Activated CD8-positive, alpha-beta memory T cell treated with anti-CD3 and anti-CD28 coated beads for 48 hours (primary cell): ENCODE data around the gene SEMA3A.

ENCODE experiments used
- DNase-seq, 3 experiments: peaks; one replicate each; pipeline ENCODE4 v3.0.0-alpha.2; 2020; ENCODE audit warnings: low read depth in 2 of 3, low spot score in 2 of 3

SEMA3A gene

DNA sequence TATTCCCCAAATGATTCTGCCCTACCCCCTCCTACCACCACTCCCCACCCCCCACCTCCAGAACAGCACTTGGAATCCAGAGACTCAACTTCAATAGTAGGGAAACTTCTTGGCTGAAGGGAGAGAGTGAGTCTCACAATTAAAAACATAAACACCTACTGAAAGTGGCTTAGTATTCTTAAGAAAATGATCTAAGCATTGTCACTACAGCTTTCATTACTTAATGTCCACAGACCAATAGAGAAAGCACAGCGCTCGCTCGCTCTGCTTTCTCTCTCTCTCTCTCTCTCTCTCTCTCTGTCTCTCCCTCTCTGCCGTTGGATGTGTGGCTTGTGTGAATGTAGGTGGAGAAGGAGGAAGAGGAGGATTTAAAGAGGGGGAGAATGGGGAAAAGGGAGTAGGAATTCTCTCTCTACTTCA is 1.5 kb upstream of the SEMA3A start:
- no peak for DNase-seq

DNA sequence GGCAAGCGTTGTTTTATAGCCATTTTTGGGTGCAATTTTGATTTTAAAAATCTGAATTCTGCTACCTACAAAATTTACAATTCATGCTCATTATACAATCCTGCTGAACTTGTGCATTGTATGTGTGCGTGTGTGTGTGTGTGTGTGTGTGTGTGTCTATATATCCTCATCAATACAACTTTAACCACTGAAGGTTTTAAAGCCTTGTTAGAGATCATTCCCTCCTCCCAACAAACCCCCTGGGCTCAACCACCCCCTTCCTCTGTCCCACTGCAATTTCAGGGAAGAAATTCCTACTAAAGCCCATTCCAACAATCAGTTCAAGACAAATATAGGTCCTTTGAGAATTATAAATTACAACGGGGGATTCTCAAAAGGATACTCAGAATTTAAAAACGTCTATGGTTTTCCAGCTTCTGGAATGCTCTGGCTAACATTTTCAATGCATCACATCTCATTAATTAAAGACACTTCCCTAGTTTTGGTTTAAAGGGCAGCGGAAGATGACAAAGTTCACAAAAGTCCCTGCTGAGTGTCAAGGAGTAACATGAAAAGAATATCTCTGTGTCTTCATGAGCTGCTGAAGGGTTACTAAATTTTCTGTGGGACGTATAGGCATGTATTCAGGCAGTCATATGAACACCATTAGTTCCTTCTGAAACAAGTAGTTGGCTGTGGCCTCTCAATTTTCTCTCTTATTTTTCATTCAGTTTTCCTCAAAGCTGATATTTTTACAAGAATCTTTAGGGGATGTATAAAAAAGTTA is 889 bp upstream of the SEMA3A start:
- DNase-seq, result no peak

DNA sequence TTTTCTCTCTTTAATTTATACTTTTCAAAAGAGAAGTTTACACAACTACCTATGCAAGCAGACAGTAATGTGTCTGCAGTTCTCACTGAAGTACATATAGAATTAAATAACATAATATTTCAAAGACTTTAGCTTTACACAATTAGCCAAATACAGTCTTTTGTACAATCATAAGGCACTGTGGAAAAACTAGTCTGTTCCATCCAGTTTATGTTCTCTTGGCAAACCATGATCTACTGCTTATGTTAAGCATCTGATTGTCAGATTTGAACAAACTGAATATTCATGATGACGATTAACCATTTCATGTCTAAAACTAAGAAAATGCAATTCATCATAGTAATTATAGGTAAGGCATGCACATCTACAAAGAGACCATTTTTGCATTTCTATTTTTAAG is 842 bp downstream of the SEMA3A start:
- no peak for DNase-seq

DNA sequence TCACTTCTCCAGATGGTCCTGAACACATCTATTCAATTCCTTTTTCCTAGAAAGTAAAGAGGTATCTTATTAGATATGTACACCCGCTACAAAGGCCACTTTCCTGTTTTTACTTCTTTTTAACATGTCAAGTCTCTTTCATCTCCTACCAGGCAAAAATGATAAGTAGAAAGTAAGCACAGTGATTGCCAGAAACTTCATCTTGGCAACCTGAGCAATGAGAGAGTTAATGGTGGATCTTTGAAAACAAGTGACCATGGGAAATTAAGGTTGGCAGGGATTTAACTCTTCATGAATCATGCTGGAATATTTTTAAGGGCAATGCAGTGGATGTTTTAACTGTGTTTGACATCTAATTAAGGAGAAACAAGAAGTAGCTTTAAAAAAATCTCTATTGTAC is 2.7 kb downstream of the SEMA3A start:
- DNase-seq, result no peak

DNA sequence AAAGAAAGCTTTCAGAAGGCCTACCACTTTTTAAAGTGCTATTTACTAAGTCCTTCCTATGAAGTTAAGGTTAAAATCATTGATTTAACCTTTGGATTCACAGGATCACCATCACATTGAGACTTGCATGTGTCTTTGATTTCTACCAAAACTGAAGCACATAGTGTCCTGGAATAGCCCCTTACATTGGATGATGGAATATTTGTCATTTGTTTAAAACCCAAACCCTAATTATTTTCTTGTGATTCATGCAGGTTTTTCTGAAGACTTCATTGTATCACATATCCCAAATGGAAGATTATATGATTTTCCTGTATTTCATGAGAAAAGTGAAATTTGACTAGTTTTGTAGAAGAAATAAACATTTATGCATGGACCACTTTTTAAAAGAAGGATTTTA is 3.3 kb downstream of the SEMA3A start:
- no peak for DNase-seq

DNA sequence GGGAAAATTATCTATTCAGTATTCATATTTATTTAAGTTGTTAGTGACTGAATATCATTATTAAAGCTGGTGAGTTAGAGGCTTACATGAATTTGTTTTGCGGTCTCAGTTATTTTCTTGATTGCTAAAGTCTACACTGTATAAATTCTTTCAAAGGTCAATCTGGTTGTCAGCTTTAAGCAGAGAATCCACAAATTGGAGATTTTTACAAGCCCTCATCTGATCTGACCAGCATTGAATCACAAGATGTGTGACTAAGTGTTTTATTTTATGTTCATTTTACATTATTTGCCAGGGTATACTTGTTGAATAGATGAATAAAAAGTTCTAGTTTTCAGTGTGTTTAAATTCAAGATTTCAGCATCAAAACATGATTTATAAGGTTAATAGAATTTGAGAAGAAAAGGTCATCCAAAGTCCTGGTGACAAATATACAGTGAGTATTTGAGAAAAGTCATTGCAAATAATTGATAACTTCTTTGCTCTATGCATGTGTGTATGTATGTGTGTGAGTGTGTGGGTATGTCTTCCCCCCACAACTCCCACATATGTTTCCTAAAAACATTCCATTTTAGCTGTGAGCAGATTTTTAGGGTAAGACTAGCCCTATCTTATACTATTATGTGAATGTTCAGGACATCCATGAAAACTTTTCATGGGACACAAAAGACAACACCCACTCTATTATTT is 4.4 kb downstream of the SEMA3A start:
- DNase-seq, result no peak

DNA sequence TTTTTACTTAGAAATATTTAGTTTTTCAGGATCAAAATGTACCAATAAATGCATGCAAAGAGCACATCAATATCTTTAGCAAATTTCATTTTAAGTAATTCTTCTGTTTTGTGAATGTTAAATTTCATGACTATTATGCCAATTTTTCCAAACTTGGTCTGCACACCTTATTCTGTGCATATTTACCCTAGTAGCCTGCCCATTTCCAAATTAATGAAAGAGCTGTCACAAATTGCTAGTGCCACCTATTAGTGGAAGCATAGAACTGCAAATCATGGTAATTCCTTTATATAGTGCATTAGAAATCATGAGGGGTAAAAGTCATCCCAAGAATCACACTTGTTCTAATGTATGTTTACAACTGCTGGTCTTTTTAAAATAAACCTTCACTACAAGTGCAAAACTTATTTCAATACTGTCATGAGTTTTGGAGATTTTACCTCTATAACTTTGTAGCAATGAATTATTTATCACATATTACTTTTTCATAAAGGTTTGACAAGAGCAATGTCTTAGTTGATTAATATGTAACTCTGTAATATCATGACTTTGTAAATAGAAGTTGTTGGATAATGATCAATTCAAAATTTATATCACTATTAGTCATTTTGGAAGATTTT is 5.7 kb downstream of the SEMA3A start:
- no peak for DNase-seq

DNA sequence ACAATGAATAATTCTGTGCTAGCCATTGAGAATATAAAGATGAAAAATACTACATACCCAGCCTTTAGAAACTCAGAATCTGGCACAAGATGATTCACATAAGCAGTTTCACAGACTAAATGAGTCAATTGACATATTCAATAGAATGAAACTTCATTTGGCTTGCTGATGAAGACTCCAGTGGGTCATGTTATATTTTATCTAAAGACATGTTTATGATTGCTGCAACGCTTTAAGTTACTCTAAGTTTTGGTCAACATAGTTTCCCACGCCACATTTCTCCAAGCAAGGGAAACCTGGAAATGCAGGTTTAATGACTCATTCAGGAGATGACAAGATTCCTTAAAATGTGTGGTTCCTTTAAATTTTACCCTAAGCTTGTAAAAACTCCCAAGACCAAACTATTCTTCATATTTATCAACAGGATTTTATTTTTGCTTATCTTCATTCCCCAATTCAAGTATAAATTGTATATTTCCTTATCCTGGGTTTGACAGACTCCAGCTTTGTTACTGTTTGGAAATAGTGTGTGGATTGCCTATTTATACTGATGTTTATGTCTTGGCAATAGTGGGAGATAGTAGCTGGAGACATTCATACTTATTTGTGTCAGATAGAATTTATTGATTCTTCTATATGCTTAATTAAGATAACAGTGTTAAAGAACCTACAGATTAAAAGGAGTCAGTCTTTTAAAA is 6.6 kb downstream of the SEMA3A start:
- DNase-seq, result no peak

DNA sequence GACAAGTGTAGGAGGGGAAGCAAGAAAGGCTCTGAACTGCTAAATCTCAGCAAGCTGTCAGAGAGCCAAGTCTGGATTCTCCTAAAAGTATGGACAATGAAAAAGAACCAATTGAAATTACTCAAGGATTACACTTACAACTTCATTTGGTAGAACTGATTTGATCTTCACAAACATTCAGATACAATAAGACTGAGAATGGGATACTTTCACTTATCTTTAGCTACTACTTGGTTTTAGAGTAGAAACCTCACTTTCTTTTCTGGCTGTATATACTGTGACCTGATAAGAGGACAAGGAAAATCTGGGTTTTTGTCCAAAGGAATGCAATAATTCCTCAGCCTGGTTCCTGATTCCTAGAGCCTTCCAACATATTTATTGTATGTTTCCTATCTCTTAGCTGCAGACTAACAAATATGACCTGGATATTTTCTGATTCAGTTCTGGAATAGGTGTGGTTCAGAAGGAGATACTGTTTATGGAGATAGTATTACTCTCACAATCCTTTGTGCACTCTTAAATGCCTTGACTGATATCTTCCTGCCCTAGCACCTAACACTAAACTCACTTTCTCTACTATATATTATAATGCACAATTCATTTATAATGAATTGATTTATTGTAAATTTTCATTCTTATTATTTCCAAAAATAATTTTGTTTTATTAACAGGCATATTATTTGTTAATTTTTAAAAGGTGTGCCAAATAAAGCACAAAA is 7.3 kb downstream of the SEMA3A start:
- DNase-seq, result no peak

DNA sequence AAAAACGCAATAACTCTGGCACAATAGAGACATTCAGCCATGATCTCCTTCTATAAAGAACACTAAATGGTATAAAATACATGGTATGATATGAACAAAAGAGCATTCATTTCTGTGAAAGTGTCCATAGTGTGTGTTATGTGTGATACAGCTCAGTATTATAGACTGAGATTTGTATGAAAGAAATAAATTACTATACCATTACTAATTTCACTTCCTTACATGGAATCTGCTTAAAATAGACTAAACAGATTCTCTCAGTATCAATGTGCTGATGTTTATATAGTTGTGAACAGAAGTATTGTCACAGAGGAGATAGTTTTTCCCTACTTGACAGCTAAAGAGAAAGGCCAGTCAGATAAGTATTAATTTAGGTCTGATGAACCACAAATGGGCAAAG is 10.8 kb downstream of the SEMA3A start:
- no peak for DNase-seq

DNA sequence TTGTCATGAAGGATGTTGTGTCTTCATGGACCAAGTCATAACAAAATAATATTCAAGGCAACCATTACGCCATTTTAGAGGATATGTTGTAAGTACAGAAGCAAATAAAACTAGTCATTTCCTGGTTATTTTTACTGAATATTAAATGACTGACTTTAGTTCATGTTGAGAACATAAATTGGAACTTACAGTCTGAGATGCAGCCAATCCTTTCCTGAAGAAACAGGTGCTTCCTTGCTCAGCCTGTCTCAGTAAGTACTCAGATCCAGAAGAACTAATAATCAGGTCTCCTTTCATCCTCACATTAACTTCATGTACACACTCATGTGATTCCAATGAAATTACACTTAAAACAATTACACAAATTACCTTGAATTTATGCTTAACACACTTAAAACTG is 12.3 kb downstream of the SEMA3A start:
- DNase-seq, result no peak

DNA sequence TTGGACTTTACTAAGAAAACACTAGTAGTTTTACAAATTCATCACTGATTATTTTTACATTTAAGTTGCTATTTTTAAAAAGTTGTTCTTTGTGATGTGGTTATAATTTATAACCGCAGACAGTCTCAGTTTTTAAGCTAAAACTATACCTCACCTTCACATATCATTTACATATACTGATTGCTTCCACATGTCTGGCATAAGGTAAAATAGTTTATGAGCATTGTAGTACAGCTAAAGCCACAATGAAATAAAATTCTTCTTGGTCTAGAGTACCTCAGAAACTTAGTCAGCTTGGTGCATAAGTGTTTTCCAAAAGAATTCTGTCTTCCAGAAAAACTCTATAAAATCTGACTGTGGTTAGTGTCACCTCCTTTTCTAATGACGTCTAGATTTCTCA is 13.0 kb downstream of the SEMA3A start:
- no peak for DNase-seq

DNA sequence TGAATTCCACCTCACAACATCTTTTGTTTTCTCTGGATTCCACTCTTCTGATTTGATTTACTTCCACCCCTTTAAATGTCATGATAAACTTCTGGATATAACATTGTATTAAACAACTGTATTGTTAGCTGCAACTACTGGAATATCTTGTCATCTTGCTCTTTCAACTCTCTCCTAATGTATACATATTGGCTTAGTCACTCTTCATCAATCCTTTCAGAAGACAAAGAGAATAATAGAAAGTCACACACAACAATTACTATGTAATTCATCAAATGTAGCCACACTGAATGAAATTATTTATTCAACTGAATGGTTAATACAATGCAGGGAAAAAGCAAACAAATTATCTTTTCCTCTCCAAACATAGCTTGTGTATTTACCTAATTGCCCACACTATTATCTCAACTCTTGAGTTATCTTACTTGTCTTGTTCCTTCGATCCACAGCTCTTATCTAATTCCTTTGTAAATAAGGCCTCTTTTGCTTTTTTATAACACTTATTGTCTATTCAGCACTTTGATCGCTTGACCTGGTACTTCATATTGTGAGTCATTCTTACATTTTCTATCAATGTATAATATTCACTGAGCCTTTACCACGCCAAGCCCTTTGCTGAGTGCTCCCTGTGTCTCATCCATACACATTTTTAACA is 16.7 kb downstream of the SEMA3A start:
- no peak for DNase-seq

DNA sequence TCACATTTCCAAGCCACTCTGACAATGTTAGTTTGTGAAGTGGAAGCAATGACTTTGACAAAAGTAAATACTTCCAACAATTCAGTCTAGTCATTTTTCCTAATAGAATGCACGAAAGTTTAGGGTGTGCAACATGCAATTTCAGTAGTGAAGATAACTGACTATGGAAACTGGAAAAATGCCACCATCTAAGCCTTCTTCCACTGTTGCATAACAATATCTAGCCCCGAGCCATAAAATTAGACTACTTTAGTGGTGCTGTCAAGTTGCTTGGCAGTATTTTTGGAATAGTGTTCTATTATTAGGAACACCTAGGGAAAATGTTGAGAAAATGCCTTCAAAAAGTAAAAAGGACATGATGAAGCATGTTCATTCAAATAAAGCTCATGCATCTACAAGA is 17.9 kb downstream of the SEMA3A start:
- no peak for DNase-seq

DNA sequence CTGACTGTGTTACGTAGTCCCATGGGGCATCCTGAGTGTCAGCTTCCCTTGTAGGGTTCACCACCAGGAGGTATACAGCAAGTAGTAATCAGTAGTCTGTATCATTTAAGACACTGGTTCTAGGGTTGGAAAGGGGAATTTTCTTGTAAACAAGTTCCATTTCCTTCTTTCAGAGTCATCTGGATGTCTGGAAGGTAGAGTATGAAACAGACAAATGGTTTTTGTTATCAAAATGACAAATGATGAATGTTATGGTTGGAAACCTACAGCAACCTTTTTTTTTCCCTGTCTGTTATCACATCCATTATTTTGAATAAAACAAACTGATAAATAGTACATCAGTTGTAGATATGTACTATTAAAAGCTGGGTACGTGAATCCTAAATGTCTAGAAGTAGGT is 19.1 kb downstream of the SEMA3A start:
- DNase-seq, result no peak

DNA sequence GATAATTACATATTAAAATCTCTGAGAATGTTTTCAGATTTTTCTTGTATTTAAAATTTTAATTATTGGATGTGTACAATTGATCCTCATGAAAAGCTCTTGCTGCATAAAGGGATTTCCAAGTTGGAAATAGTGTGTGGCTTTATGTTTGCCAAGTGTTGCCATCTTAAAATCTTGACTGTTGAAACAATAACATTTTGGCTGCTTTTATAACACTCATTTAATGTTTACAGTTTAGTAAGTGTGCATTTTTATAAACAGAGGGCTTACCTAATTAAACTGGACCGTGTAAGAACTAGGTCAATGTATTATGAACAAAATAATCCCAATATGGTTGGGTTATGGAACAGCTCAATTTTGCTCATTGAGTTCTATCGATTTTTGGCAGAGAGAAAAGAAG is 23.9 kb downstream of the SEMA3A start:
- DNase-seq, result no peak

DNA sequence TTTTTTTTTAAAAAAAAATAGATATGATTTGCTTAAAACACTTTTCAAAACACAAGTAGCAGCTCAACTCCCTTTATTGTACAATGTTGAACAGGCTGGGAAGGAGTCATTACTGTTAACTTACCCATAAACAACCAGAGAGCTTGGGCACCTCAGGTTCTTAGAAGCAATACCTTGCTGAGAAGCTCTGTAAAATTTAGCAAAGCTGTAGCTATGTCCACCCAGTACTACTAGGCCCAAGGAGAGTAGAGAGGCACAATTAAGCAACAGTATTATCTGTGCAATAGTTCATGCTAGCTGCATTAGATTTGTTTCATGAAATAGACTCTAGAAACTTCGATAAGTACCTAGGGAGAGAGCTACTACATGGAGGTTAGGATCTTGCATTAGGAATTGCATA is 32.0 kb downstream of the SEMA3A start:
- no peak for DNase-seq

DNA sequence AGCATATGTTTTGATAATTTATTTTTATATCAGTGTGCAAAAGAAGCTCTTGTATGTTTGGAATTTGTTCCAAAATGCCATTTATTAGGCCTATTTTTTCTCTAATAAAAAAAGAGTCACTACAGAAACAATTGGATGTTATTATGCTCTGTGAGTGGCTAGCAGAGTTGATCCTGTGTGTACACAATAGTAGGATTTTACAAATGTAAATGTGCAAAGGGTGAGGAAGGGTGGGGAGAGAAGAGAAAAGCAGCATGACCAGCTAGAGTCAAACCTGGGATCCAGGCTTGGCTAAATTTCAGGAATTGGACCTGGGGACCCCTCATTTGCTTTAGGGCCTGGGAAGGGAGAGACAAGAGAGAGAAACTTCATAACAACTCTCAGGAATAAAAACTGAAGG is 32.5 kb downstream of the SEMA3A start:
- DNase-seq, result no peak

DNA sequence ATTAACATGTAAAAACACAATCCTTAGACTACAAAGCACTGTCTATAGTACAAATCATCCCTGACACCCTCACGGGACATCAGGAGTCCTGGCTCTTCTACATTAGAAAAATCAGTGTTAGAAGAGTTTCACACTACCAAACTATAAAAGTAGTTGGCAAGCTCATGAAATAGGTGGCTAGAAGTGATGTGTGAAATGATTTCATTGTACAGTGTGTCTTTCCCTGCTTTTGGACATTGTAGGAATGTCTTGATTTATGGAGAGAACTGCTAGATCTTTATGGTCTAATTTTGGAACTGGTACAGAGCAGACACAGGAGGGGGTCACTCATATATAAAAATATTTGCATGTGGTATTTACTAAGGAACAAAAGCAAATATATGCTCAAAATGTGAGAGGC is 33.2 kb downstream of the SEMA3A start:
- no peak for DNase-seq

DNA sequence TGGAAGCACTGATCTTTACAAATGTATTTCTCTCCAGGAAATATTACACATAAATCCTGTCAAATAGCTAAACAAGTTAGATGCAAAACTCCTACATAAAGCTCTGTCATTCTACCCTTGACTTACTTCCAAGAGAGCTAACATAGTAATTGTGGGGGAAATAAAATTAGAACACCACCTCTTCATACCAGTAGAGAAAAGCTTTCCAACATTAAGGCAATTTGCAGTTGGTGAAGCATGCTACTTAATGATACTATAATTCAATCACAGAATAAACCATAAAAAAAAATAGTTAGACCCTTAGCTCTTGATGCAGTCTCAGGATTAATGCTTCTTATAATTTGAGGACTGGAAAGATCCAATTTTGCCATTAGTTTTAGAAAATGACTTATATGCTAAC is 35.2 kb downstream of the SEMA3A start:
- DNase-seq, result no peak

DNA sequence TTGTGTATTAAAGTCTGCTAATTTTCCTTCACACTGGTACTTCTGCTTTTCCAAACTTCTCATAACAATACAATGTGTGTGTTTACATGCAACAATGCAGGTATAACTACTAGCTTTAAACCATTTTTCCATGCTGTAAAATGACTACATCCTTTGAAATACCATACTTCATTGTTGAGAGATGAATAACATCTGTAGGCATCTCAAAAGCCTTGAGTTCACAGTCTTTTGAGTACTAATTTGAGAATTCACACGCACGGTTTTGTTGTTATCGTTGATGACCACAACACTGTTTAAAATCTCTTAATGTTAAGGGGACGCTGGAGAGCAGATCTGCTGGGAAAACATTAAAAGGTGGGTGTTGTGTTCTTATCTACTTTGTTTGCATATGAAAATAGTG is 37.4 kb downstream of the SEMA3A start:
- DNase-seq, result no peak
